BE2C (cell line): ENCODE measurements around the gene NUMA1.

Experiments used
- DNase-seq: peaks from one replicate; pipeline ENCODE4 v3.0.0-alpha.2; 2020
- H3K27me3 ChIP-seq: fragments of 250-450 bp; sonication (Bioruptor Pico); 2 replicates; pipeline ENCODE4 v1.5.1; 2020; ENCODE audit warnings: mild to moderate bottlenecking
- H3K36me3 ChIP-seq: fragments of 250-450 bp; sonication (Bioruptor Pico); 2 replicates; pipeline ENCODE4 v1.5.1; 2020; ENCODE audit warnings: mild to moderate bottlenecking
- H3K4me1 ChIP-seq: fragments of 250-450 bp; sonication (Bioruptor Pico); 2 replicates; pipeline ENCODE4 v1.5.1; 2020
- H3K4me3 ChIP-seq: 2 replicates; pipeline ENCODE4 v1.5.1; 2011; ENCODE audit warnings: low read depth, low read length
- H3K9me3 ChIP-seq: fragments of 250-450 bp; sonication (Bioruptor Pico); 2 replicates; pipeline ENCODE4 v1.5.1; 2020
- TF ChIP-seq, protein P1 (sequence below): IDR thresholded peaks from 2 replicates; pipeline ENCODE4 v1.5.1; 2012; ENCODE audit warnings: mild to moderate bottlenecking, low read depth, low read length

Gene NUMA1

DNA sequence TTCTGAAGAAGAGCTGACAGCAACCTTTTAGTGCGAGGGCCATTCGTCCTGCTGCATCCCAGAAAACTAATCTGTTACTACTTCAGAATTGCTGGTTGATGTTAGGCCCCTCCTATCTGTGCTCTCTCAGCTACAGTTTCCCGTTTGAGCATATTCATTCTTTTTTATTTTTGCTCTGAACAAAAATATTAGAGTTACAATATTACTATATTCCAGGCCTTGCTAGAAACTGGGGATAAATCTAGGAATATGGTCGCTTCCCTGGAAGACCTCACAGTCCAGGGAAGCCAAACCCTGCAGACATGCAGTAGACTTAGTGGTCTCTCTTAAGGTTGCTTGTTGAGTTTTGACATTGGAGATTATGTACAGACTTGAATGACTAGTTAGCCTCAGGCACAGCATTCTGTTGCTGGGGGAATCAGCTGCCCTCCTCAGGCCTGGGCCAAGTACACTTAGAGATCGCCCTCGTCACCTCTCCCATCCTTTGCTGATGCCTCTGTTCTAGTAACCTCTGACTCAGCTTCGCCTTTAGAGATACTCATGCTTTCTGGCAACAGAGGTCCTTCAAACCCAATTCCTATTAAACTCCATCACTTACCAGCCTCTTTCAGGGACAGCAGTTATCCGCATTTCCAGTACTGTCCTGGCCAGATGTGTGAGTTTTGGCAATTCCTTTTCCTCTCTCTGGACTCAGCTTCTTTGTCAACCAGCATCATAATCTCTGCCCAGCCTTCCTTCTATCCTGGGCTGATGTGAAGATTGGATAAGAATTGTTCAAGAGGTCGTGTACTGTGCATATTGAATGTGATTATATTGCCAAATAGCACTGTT lies 32.9 kb upstream of the NUMA1 start:
- no peak for DNase-seq
- Histone ChIP-seq H3K36me3 (peaks cover 6% of the 10 kb centered on the region), H3K9me3 (no peaks in the 10 kb centered on the region), H3K27me3 (no peaks in the 10 kb centered on the region), H3K4me3 (peak overlapping the region; percentile 78), H3K4me1 (peaks cover 8% of the 10 kb centered on the region)
- TF ChIP-seq, protein P1, sequence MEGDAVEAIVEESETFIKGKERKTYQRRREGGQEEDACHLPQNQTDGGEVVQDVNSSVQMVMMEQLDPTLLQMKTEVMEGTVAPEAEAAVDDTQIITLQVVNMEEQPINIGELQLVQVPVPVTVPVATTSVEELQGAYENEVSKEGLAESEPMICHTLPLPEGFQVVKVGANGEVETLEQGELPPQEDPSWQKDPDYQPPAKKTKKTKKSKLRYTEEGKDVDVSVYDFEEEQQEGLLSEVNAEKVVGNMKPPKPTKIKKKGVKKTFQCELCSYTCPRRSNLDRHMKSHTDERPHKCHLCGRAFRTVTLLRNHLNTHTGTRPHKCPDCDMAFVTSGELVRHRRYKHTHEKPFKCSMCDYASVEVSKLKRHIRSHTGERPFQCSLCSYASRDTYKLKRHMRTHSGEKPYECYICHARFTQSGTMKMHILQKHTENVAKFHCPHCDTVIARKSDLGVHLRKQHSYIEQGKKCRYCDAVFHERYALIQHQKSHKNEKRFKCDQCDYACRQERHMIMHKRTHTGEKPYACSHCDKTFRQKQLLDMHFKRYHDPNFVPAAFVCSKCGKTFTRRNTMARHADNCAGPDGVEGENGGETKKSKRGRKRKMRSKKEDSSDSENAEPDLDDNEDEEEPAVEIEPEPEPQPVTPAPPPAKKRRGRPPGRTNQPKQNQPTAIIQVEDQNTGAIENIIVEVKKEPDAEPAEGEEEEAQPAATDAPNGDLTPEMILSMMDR = no peak

DNA sequence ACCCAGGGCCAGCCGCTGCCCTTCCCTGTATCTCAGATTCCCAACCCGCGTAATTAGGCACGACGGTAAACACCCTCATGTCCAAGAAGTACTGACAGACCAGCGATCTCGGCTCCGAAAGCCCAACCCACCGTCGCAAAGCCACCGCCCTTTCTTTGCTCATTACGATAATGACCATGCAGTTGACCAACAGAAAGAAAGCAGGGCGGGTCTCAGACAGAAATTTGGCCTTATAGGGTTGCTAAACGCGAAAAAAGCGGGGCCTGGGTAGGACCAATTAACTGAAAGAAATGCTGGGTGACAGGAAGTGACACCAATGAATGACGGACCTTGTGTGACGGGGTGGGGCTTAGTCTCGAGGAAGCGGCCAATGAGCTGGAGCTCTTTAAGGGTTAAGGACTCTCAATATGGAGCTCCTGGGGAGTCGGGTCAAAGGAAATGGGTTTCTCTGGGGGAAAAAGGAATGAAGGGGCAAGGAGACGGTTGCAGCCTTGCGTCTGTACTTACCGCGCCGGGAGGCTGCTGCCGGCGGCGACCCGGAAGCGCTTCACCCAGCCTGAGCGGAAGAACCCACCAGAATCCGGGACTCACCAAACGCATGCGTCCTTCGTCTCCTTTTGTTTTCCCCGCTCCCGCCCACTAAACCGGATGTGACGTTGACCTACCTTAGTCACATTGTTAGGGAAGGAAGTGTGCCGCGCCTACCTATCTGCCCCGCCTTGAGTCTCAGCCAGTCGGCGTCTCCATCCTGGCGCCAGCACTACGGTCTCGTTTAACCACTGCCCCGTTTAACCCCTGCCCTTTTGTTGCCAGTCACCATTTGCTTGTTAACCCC lies 32.0 kb upstream of the NUMA1 start, which contains the start of gene ANAPC15:
Gene ANAPC15, minus strand, starts transcription at position 553 of the 835 bp plus-strand sequence. CDS start 1,419 bp downstream, outside the sequence.
- TF ChIP-seq, protein P1 = no peak
- peaks cover 8% of the 10 kb centered on the region for H3K4me1 ChIP-seq
- H3K4me3 ChIP-seq = peak within 1 kb of the TSS; percentile 78
- H3K27me3 ChIP-seq = no peaks in the 10 kb centered on the region
- DNase-seq = peak; percentile 97
- H3K9me3 ChIP-seq = no peaks in the 10 kb centered on the region
- H3K36me3 ChIP-seq = peaks cover 6% of the 10 kb centered on the region

- peak overlapping the region; percentile 78 for H3K4me3 ChIP-seq
These were observed 31.2 kb upstream of the NUMA1 start for GRCh38 chr11:72111300-72112142.

DNA sequence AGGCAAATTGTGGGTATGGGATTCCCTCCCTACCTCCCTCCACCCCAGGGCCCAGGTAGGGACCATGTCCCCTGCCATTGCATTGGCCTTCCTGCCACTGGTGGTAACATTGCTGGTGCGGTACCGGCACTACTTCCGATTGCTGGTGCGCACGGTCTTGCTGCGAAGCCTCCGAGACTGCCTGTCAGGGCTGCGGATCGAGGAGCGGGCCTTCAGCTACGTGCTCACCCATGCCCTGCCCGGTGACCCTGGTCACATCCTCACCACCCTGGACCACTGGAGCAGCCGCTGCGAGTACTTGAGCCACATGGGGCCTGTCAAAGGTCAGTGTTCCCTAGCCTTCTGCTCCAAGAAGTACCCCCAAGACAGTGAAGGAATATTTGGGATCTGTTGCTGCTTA lies 25.5 kb upstream of the NUMA1 start, which contains the start of gene TOMT:
Gene TOMT, plus strand, starts transcription at position 37 of the 400 bp plus-strand sequence. Its CDS starts 28 bp downstream, at position 65.
- Histone ChIP-seq H3K4me1 (peaks cover 6% of the 10 kb centered on the region; the same call in 1 of the 2 replicates), H3K27me3 (no peaks in the 10 kb centered on the region), H3K9me3 (no peaks in the 10 kb centered on the region), H3K4me3 (no peak within 1 kb of the TSS), H3K36me3 (peaks cover 1% of the 10 kb centered on the region)
- TF ChIP-seq, protein P1 = no peak
- DNase-seq = no peak

More at GRCh38 chr11:72111300-72112142, 31.2 kb upstream of the NUMA1 start:
- peaks cover 8% of the 10 kb centered on the region for H3K4me1 ChIP-seq
- TF ChIP-seq, protein P1 = no peak
- DNase-seq = no peak
- H3K36me3 ChIP-seq = peaks cover 6% of the 10 kb centered on the region
- H3K9me3 ChIP-seq = no peaks in the 10 kb centered on the region
- no peaks in the 10 kb centered on the region for H3K27me3 ChIP-seq

DNA sequence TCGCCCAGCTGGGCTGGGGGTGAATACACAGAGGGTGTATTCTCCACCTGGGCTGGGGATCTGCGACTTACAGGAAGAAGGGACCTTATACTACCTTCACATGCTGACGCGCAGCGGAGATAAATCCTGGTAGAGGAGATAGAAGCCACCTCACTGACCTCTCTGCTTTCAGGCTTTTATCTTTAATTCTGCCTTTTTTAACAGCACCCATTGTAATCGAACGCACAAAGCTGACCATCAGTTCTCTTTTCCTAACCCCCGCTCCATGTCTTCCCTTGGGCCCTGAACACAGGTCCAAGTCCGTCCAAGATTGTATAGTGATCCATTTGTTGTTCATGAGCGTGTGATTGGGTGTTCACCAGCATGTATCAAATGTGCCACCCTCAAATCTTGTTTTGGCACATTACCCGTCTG lies 23.4 kb upstream of the NUMA1 start:
- TF ChIP-seq, protein P1 = no peak
- no peaks in the 10 kb centered on the region for H3K27me3 ChIP-seq
- peaks cover 6% of the 10 kb centered on the region for H3K36me3 ChIP-seq
- no peaks in the 10 kb centered on the region for H3K9me3 ChIP-seq
- peak overlapping the region; percentile 49 for H3K4me3 ChIP-seq
- no peak for DNase-seq
- peaks cover 6% of the 10 kb centered on the region; the same call in 1 of the 2 replicates for H3K4me1 ChIP-seq
